Suprapubic skin (tissue), 3 donors: Measurements from ENCODE around the gene ELAVL2.

Experiments
- CTCF ChIP-seq, 2 donors: fragments of 200-600 bp in 1 of 2; fragments of 450-650 bp in 1 of 2; sonication (generic) in 1 of 2; IDR thresholded peaks; one replicate each; pipeline ENCODE4 v1.5.1; 2016 to 2019; ENCODE audit warnings: antibody characterized with exemption in 2 of 2, mild to moderate bottlenecking in 1 of 2, moderate library complexity in 1 of 2
- EP300 ChIP-seq: sonication (generic); formaldehyde crosslinking; IDR thresholded peaks from one replicate; pipeline ENCODE4 v1.6.1; 2017; ENCODE audit warnings: antibody characterized with exemption

- no peak for TF ChIP-seq EP300
- no peak for TF ChIP-seq CTCF (IDR thresholded peaks at IDR 0.05)
Measured at GRCh38 chr9:23855873-23856604, 30.0 kb upstream of the ELAVL2 start.
